Right lobe of liver (tissue), 6 donors: ENCODE measurements around the gene SDHC. TPM values are rescaled to one million over a fixed set of nuclear protein-coding genes. Genes with fewer than 3 reads are reported as not detected.

Experiments used
- ATAC-seq, 4 donors: fragments of 200-7000 bp; cut with Tn5 transposase; one replicate each; pipeline ENCODE4 v1.9.1; 2020; ENCODE audit warnings: mild to moderate bottlenecking in 4 of 4, moderate library complexity in 4 of 4
- DNase-seq, 3 donors: peaks; one replicate each; pipeline ENCODE4 v3.0.0-alpha.2; 2020
- H3K27ac ChIP-seq, 3 donors: fragments of 200-600 bp; one replicate each; pipeline ENCODE4 v1.8.0; 2022
- H3K27me3 ChIP-seq, 2 donors: fragments of 200-600 bp; one replicate each; pipeline ENCODE4 v1.8.0; 2022
- H3K36me3 ChIP-seq, 4 donors: fragments of 200-600 bp; sonication (generic) in 1 of 4; one replicate each; pipeline versions ENCODE4 v1.5.1 to v1.8.0; 2017 to 2022; ENCODE audit warnings: control low read depth in 1 of 4
- H3K4me1 ChIP-seq, 4 donors: fragments of 200-600 bp; sonication (generic) in 1 of 4; one replicate each; pipeline versions ENCODE4 v1.5.1 to v1.8.0; 2017 to 2022; ENCODE audit warnings: control low read depth in 1 of 4
- H3K4me3 ChIP-seq, 3 donors: fragments of 200-600 bp; one replicate each; pipeline ENCODE4 v1.8.0; 2022
- H3K9me3 ChIP-seq, 4 donors: fragments of 200-600 bp; sonication (generic) in 1 of 4; one replicate each; pipeline versions ENCODE4 v1.5.1 to v1.8.0; 2017 to 2022; ENCODE audit warnings: control low read depth in 1 of 4
- POLR2A ChIP-seq: fragments of 450-650 bp; IDR thresholded peaks from one replicate; pipeline ENCODE4 v1.6.1; 2017; ENCODE audit warnings: antibody characterized with exemption, mild to moderate bottlenecking
- WGBS: methylation state at CpG from one replicate; pipeline ENCODE4 v1.1.6; 2018; ENCODE audit warnings: low coverage, low lambda C conversion rate; ENCODE audit not compliant: insufficient coverage; ENCODE audit errors: missing lambda C conversion rate; 5-methylcytosine and 5-hydroxymethylcytosine counted together
- intact Hi-C, 2 donors: fragments of 100-400 bp; cut with DNase I; formaldehyde crosslinking; loops; one replicate each; pipeline versions ENCODE4 v1.11.2 to v1.14.1; 2022
- total RNA-seq, 6 experiments: library from RNA; depleted of rRNA in 2 of 6; stranded (reverse); fragments of >200 nt in 2 of 6; fragmentation: NEBNext Ultra II Directional in 3 of 6; extraction: Animal tissue kit (Norgen Biotek cat#: 25700) in 3 of 6; gene quantifications; one replicate each; pipeline versions ENCODE4 v1.1.0 to v1.2.4, GENCODE V29; 2016 to 2023
- TF ChIP-seq, protein P1 (sequence below), 4 donors: fragments of 200-600 bp in 3 of 4; fragments of 450-650 bp in 1 of 4; IDR thresholded peaks; one replicate each; pipeline versions ENCODE4 v1.5.1 to v1.8.0; 2016 to 2022; ENCODE audit warnings: antibody characterized with exemption in 4 of 4, mild to moderate bottlenecking in 2 of 4
- donor health status: DM: no; HTN: yes; CAD: no.
- donor health status: DM: no; HTN: no; CAD: no.
- donor health status: DM: no; HTN: no; CAD: no.
- donor health status: DM: no; HTN: yes; CAD: no.
- donor health status: DM: no; HTN: yes; CAD: no.

The SDHC gene
- total RNA-seq, 6 experiments from 2014 or later = 167 to 282 (median 235) TPM

DNA sequence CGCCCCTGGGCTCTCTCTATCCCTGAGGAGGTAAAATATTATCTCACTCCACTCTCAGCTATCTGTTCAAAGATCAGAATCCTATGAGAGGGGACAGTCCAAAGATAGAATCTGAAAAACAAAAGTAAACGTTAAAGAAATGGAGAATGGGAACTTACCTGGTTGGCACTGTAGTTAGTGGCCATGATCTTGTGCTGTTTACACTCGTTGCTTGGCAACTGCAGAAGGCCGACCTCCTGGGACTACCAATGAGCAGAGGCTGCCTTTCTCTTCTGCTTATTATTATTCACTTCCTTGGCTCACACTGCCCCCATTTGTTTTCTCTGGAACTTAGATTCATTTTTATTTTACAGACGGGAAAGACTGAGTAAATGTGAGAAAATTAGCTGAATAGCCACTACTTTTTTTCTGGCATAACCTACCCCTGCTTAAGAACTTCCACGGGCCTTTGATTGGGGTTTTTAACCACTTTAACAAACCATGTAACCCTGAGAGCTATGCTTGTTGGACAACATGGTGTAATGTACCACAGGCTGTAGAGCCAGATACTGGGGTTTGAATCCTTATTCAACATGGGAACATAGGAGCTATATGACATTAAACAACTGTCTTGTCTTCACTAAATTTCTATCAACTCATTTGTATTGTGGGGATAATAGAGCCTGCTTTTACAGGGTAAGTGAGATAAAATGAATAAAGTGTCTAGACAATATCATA is 53.7 kb downstream of the SDHC start, which contains the start of gene CFAP126:
CFAP126 (minus strand) TSS at position 193 of the 717 bp plus-strand sequence; CDS start at position 185, 8 bp downstream.
- Histone ChIP-seq H3K4me3 (no peak within 1 kb of the TSS), H3K27me3 (no peaks in the 10 kb centered on the region), H3K4me1 (peaks cover 0 to 17% (median 5%) of the 10 kb centered on the region in 4 donors), H3K27ac (peak within 1 kb of the TSS in 2 of 3 donors; percentile 57 to 72), H3K9me3 (no peaks in the 10 kb centered on the region), H3K36me3 (peaks cover 0 to 10% (median 0%) of the 10 kb centered on the region in 4 donors)
- DNase-seq (peak; percentile 65 to 83 (median 82)), ATAC-seq (peak; percentile 99)
- WGBS = 12% methylated on average over 6 of the region's 6 CpGs
- intact Hi-C loops = no loop called here
- TF ChIP-seq, protein P1, sequence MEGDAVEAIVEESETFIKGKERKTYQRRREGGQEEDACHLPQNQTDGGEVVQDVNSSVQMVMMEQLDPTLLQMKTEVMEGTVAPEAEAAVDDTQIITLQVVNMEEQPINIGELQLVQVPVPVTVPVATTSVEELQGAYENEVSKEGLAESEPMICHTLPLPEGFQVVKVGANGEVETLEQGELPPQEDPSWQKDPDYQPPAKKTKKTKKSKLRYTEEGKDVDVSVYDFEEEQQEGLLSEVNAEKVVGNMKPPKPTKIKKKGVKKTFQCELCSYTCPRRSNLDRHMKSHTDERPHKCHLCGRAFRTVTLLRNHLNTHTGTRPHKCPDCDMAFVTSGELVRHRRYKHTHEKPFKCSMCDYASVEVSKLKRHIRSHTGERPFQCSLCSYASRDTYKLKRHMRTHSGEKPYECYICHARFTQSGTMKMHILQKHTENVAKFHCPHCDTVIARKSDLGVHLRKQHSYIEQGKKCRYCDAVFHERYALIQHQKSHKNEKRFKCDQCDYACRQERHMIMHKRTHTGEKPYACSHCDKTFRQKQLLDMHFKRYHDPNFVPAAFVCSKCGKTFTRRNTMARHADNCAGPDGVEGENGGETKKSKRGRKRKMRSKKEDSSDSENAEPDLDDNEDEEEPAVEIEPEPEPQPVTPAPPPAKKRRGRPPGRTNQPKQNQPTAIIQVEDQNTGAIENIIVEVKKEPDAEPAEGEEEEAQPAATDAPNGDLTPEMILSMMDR (IDR thresholded peaks at IDR 0.05) = peak in 3 of 4 donors; percentile 31 to 39 (median 33)
- no peak for TF ChIP-seq POLR2A

DNA sequence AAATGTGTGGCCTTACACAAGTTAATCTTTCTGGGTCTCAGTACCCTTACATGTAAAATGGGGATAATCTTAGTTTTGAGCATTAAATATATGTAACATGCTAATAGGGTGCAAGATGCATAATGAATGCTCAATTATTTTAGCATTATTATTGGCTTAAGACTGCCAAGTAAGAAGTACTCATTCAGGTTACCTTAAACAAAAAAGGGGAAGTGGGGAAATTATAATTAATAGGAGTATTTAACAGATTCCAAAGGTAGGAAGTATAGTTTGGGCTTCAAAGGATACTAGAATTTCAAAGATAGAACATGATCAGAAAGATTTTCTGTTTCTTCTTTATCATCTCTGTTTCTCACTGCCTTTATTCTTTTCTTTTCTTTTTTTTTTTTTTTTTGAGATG is 59.3 kb downstream of the SDHC start:
- intact Hi-C loops = loop anchor here in 1 of 2 donors (10.0 kb wide), 1 partner anchor 179 kb away; the partner anchor contains the start of gene ADAMTS4
- Histone ChIP-seq H3K36me3 (no peaks in the 10 kb centered on the region), H3K9me3 (no peaks in the 10 kb centered on the region), H3K4me1 (peaks cover 0 to under 1% (median 0%) of the 10 kb centered on the region in 4 donors), H3K27ac (no peak overlapping the region), H3K4me3 (no peak overlapping the region), H3K27me3 (no peaks in the 10 kb centered on the region)
- no peak for TF ChIP-seq POLR2A
- TF ChIP-seq, protein P1 (IDR thresholded peaks at IDR 0.05) = no peak
- DNase-seq (no peak), ATAC-seq (no peak)

DNA sequence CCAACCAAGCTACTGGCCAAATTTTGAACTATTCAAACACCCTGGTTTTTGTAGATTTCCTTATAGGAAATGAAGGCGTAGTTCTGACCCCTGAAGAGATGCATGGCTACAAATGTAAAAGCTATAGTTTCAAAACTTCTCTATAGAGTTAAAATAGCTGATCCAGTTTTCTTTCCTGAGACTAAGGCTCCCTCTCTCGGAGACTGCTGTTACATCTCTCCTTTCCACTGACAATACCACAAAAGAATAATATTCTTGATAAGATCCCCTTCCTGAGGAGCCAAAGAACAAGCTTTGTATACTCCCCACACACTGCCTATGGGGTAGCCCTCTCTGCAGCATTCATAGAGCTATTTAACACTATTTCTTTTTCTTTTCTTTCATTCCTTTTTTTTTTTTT is 60.2 kb downstream of the SDHC start:
- no peaks in the 10 kb centered on the region for H3K27me3 ChIP-seq
- no peaks in the 10 kb centered on the region for H3K36me3 ChIP-seq
- intact Hi-C loops = loop anchor here in 1 of 2 donors (10.0 kb wide), 1 partner anchor 180 kb away; the partner anchor contains the start of gene ADAMTS4
- H3K9me3 ChIP-seq = no peaks in the 10 kb centered on the region
- WGBS = 20% methylated on average over 2 of the region's 2 CpGs
- ATAC-seq (peak; percentile 25 to 73 (median 61)), DNase-seq (no peak)
- no peak overlapping the region for H3K4me3 ChIP-seq
- H3K4me1 ChIP-seq = no peaks in the 10 kb centered on the region
- TF ChIP-seq POLR2A = no peak
- TF ChIP-seq, protein P1 (IDR thresholded peaks at IDR 0.05) = peak; percentile 19 to 31 (median 24)
- H3K27ac ChIP-seq = no peak overlapping the region

DNA sequence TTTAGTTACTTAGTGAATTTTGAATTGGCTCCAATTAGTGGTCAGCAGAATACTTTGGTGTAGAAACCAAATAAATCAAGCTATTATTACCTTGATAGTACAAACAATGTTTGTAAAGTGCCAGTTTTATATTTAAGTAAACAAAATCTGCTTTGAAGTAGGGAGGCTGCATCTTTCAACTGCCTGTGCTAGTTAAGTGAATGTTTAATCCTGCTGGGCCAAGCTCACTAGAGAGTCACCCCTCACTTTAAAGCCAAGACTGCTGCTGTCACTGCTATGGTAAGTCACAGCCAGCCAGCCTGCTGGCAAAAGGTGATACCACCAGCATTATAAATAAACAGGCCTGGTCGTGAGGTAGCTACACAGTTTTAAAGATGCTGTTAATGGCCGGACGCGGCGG is 63.8 kb downstream of the SDHC start:
- ATAC-seq = no peak
- intact Hi-C loops = loop anchor here in 1 of 2 donors (10.0 kb wide), 1 partner anchor 183 kb away; the partner anchor contains the start of gene ADAMTS4

DNA sequence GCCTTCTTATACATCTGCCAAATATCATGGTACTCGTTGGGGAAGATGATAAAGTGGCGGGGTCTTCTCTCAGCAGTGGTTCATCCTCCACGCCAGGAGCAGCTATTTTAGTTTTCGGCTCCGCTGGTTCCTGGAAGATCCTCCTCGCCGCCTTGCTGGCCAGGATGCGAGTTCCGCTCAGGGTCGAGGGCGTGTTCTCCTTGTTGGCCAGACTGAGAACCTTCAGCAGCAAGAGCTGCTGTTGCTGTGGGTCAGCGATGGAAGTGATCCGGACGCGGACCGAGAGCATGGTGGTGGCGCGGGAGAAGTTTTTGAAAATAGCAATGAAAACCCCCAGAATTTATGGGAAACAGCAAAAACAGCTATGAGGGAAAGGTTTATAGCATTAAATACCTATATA is 64.9 kb downstream of the SDHC start:
- TF ChIP-seq, protein P1 (IDR thresholded peaks at IDR 0.05) = no peak
- no peak for TF ChIP-seq POLR2A
- DNase-seq = no peak
- no peak overlapping the region for H3K4me3 ChIP-seq

More for the DNA sequence above, 63.8 kb downstream of the SDHC start:
- DNase-seq = no peak
- H3K9me3 ChIP-seq = no peaks in the 10 kb centered on the region
- H3K4me1 ChIP-seq = no peaks in the 10 kb centered on the region
- H3K4me3 ChIP-seq = no peak overlapping the region
- no peaks in the 10 kb centered on the region for H3K27me3 ChIP-seq
- no peak for TF ChIP-seq POLR2A
- H3K36me3 ChIP-seq = no peaks in the 10 kb centered on the region
- H3K27ac ChIP-seq = no peak overlapping the region
- 80% methylated on average over 2 of the region's 5 CpGs for WGBS

More for the DNA sequence above, 64.9 kb downstream of the SDHC start:
- 82% methylated on average over 10 of the region's 18 CpGs for WGBS
- no peak for ATAC-seq
- H3K4me1 ChIP-seq = no peaks in the 10 kb centered on the region
- intact Hi-C loops = loop anchor here in 1 of 2 donors (10.0 kb wide), 1 partner anchor 184 kb away; the partner anchor contains the start of gene ADAMTS4
- H3K36me3 ChIP-seq = no peaks in the 10 kb centered on the region
- no peaks in the 10 kb centered on the region for H3K9me3 ChIP-seq
- H3K27me3 ChIP-seq = no peaks in the 10 kb centered on the region
- H3K27ac ChIP-seq = no peak overlapping the region
